MCF 10A (cell line): ENCODE measurements around the gene ZHX3. TPM values are rescaled to one million over a fixed set of nuclear protein-coding genes. Genes with fewer than 3 reads are reported as not detected.

Source experiments
- BruUV-seq: library from RNA; stranded (reverse); fragments of 400-500 nt; replicated peaks from 2 replicates; lab custom pipeline; 2021; lab: Mats Ljungman, UMichigan
- CTCF ChIA-PET: fragments of 300-600 bp; sonication (Branson Sonifier 250); formaldehyde crosslinking; extraction: SDS; loops from one replicate; lab custom pipeline; 2021; ENCODE audit warnings: antibody characterized with exemption, inconsistent platforms; lab: Yijun Ruan, JAX
- POLR2A ChIA-PET: fragments of 300-600, 350-650 bp; sonication (Branson Sonifier 250); formaldehyde crosslinking; extraction: SDS; loops from one replicate; lab custom pipeline; 2020; ENCODE audit warnings: antibody characterized with exemption, inconsistent platforms; lab: Yijun Ruan, JAX
- DNase-seq: peaks from one replicate; pipeline ENCODE4 v3.0.0-alpha.2; 2018; ENCODE audit not compliant: unreplicated experiment
- H3K27ac Mint-ChIP-seq: one replicate; pipeline ENCODE4 v1.8.0; 2022; ENCODE audit warnings: mild to moderate bottlenecking, low read depth, mixed read lengths; ENCODE audit not compliant: unreplicated experiment
- H3K27me3 Mint-ChIP-seq: one replicate; pipeline ENCODE4 v1.8.0; 2022; ENCODE audit warnings: mixed read lengths; ENCODE audit not compliant: insufficient read depth, unreplicated experiment
- H3K36me3 Mint-ChIP-seq: one replicate; pipeline ENCODE4 v1.8.0; 2022; ENCODE audit warnings: mild to moderate bottlenecking, moderate library complexity, mixed read lengths; ENCODE audit not compliant: insufficient read depth, unreplicated experiment
- H3K4me1 Mint-ChIP-seq: one replicate; pipeline ENCODE4 v1.8.0; 2022; ENCODE audit warnings: mixed read lengths; ENCODE audit not compliant: insufficient read depth, unreplicated experiment
- H3K4me3 Mint-ChIP-seq: one replicate; pipeline ENCODE4 v1.8.0; 2022; ENCODE audit warnings: mild to moderate bottlenecking, moderate library complexity, mixed read lengths; ENCODE audit not compliant: unreplicated experiment
- H3K9me3 Mint-ChIP-seq: one replicate; pipeline ENCODE4 v1.8.0; 2022; ENCODE audit warnings: mixed read lengths; ENCODE audit not compliant: unreplicated experiment
- CTCF ChIP-seq: fragments of 200-600 bp; IDR thresholded peaks from one replicate; pipeline ENCODE4 v1.8.0; 2022; ENCODE audit warnings: antibody characterized with exemption, mild to moderate bottlenecking; ENCODE audit not compliant: unreplicated experiment
- intact Hi-C: fragments of 100-400 bp; cut with micrococcal nuclease; formaldehyde crosslinking; loops from 2 replicates; pipeline ENCODE4 v1.14.1; 2022
- total RNA-seq: library from RNA; stranded (reverse); gene quantifications from 2 replicates; pipeline ENCODE4 v1.2.3, GENCODE V29; 2022

Gene ZHX3
- total RNA-seq, 1 experiment from 2014 or later, result 34.1 TPM

DNA sequence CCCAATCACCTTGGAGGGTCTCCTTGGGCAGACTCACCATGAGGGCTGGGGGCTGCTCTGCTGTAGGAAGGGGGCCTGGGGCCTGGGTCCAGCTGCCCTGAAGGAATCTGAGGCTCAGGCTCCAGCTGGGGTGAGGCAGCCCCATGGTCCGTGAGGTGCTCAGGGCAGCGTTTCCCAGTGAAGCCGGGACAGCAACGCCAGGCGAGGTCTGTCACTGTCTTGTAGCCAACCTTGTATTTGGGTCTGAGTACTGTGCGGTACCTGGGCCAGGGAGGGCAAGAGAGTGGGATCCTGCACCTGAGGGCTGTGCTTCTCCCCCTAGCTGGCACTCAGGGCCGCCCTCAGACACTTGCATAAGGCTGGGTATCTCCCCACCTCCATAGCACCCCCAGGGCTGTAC is 46.1 kb upstream of the ZHX3 start:
- intact Hi-C loops, result no loop called here
- POLR2A ChIA-PET, result interaction anchor here (1.0 kb wide), 1 partner anchor 9 kb away, joined by 3 read pairs; no protein-coding TSS in a partner anchor
- TF ChIP-seq CTCF, result no peak
- Mint-ChIP-seq H3K4me3 (no peak overlapping the region), H3K36me3 (peaks cover 25% of the 10 kb centered on the region), H3K27me3 (peaks cover 35% of the 10 kb centered on the region), H3K9me3 (no peaks in the 10 kb centered on the region), H3K27ac (no peak overlapping the region), H3K4me1 (peaks cover 4% of the 10 kb centered on the region)
- BruUV-seq, result no TSS peak
- DNase-seq, result no peak
- CTCF ChIA-PET, result interaction anchor here (0.6 kb wide), 1 partner anchor 188 kb away, joined by 3 read pairs; no protein-coding TSS in a partner anchor

DNA sequence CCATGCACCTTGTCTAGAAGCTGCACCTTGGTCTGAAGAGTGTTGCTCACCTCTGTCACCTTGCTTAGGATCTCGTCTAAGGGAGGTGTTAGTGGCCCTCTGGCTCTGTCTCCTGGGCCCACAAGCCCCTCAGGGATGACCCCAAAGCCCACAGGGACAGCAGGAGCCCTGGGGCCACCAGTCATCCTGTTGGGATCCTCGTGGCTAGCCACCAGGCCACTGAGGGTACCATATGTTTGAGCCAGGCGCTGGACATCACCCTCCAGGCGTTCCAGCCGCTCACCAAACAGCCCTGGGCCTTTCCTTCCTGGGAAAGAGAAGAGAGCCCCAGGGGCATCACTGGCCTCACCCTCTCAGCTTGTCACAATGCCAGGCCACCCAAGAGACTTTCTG is 45.2 kb upstream of the ZHX3 start:
- DNase-seq, result no peak
- BruUV-seq, result no TSS peak
- peaks cover 4% of the 10 kb centered on the region for H3K4me1 Mint-ChIP-seq
- no peaks in the 10 kb centered on the region for H3K9me3 Mint-ChIP-seq
- POLR2A ChIA-PET, result interaction anchor here (0.6 to 1.1 kb wide), 3 partner anchors 13 to 313 kb away, joined by 3 to 5 read pairs (median 3); no protein-coding TSS in a partner anchor
- intact Hi-C loops, result no loop called here
- CTCF ChIA-PET, result no interaction called here
- H3K27ac Mint-ChIP-seq, result no peak overlapping the region
- H3K4me3 Mint-ChIP-seq, result no peak overlapping the region
- H3K27me3 Mint-ChIP-seq, result peaks cover 27% of the 10 kb centered on the region
- peaks cover 28% of the 10 kb centered on the region for H3K36me3 Mint-ChIP-seq
- TF ChIP-seq CTCF, result no peak

GRCh38 chr20:41361757-41362747 is 44.5 kb upstream of the ZHX3 start:
- Mint-ChIP-seq H3K4me1 (peaks cover 4% of the 10 kb centered on the region), H3K4me3 (no peak overlapping the region), H3K27ac (no peak overlapping the region), H3K9me3 (no peaks in the 10 kb centered on the region), H3K27me3 (peaks cover 20% of the 10 kb centered on the region), H3K36me3 (peaks cover 28% of the 10 kb centered on the region)
- intact Hi-C loops, result no loop called here
- TF ChIP-seq CTCF, result no peak
- no peak for DNase-seq
- BruUV-seq, result no TSS peak
- POLR2A ChIA-PET, result interaction anchor here (0.6 to 2.1 kb wide), 5 partner anchors 10 to 314 kb away, joined by 3 to 6 read pairs (median 3); no protein-coding TSS in a partner anchor
- CTCF ChIA-PET, result interaction anchor here (0.6 to 1.1 kb wide), 3 partner anchors 30 to 129 kb away, joined by 3 read pairs; no protein-coding TSS in a partner anchor
